Tibial nerve (tissue), 4 donors: ENCODE data around the gene CEP44. TPM values are rescaled to one million over a fixed set of nuclear protein-coding genes. Genes with fewer than 3 reads are reported as not detected.

Experiments used
- DNase-seq, 2 donors: peaks; one replicate each; pipeline ENCODE4 v3.0.0-alpha.2; 2019; ENCODE audit warnings: low spot score in 2 of 2
- H3K27ac ChIP-seq, 4 donors: fragments of 200-600 bp; sonication (generic) in 3 of 4; one replicate each; pipeline ENCODE4 v1.5.1; 2017 to 2019; ENCODE audit warnings: mild to moderate bottlenecking in 1 of 4
- H3K27me3 ChIP-seq, 2 donors: fragments of 200-600 bp; sonication (generic) in 1 of 2; one replicate each; pipeline versions ENCODE4 v1.5.1 to v1.6.0; 2017 to 2019
- H3K36me3 ChIP-seq, 3 donors: fragments of 200-600 bp; sonication (generic); one replicate each; pipeline ENCODE4 v1.5.1; 2018 to 2019
- H3K4me1 ChIP-seq, 4 donors: fragments of 200-600 bp; sonication (generic) in 3 of 4; one replicate each; pipeline ENCODE4 v1.5.1; 2017 to 2019
- H3K4me3 ChIP-seq, 4 donors: fragments of 200-600 bp; sonication (generic) in 3 of 4; one replicate each; pipeline ENCODE4 v1.5.1; 2017 to 2019; ENCODE audit warnings: mild to moderate bottlenecking in 1 of 4, moderate library complexity in 1 of 4
- H3K9me3 ChIP-seq, 4 donors: fragments of 200-600 bp; sonication (generic) in 3 of 4; one replicate each; pipeline ENCODE4 v1.5.1; 2017 to 2019
- CTCF ChIP-seq, 5 experiments: fragments of 200-600 bp in 3 of 5; fragments of 450-650 bp in 2 of 5; sonication (generic) in 3 of 5; IDR thresholded peaks; one replicate each; pipeline ENCODE4 v1.5.1; 2016 to 2019; ENCODE audit warnings: antibody characterized with exemption in 5 of 5, mild to moderate bottlenecking in 3 of 5, moderate library complexity in 2 of 5
- EP300 ChIP-seq, 2 donors: sonication (generic); formaldehyde crosslinking; IDR thresholded peaks; one replicate each; pipeline ENCODE4 v1.6.1; 2017; ENCODE audit warnings: antibody characterized with exemption in 2 of 2, mild to moderate bottlenecking in 1 of 2
- POLR2A ChIP-seq, 2 donors: fragments of 450-650 bp; IDR thresholded peaks; one replicate each; pipeline ENCODE4 v1.6.1; 2017; ENCODE audit warnings: antibody characterized with exemption in 2 of 2, mild to moderate bottlenecking in 2 of 2, moderate library complexity in 2 of 2
- WGBS, 2 donors: methylation state at CpG; one replicate each; pipeline ENCODE4 v1.1.5; 2018; 5-methylcytosine and 5-hydroxymethylcytosine counted together
- total RNA-seq, 4 donors: library from RNA; depleted of rRNA; stranded (reverse); fragments of >200 nt; gene quantifications; one replicate each; pipeline ENCODE4 v1.1.0, GENCODE V29; 2016

The CEP44 gene
- total RNA-seq, 4 donors from 2014 or later, result 16.7 to 27.4 (median 21.5) TPM

DNA sequence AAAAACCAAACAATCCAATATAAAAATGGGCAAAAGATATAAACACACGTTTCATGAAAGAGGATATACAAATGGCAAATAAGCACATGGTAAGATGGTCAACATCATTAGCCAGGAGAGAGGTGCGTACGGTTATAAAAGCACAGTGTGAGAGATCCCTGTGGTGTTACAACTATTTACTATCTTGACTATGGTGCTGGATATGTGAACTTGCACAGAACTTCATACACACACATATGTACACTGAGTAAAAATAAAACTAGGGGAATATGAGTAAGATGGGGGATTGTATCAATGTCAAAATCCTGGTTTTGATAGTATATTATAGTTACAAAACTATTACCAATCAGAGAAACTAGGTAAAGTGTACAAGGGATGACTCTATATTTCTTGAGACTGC lies 8.6 kb upstream of the CEP44 start:
- TF ChIP-seq CTCF (IDR thresholded peaks at IDR 0.05) (no peak), POLR2A (IDR thresholded peaks at IDR 0.05) (no peak), EP300 (IDR thresholded peaks at IDR 0.05) (no peak)
- DNase-seq, result no peak
- Histone ChIP-seq H3K4me1 (peaks cover 0 to 19% (median 0%) of the 10 kb centered on the region in 4 donors), H3K27me3 (no peaks in the 10 kb centered on the region), H3K36me3 (no peaks in the 10 kb centered on the region), H3K4me3 (no peak overlapping the region), H3K9me3 (peaks cover 0 to 7% (median 3%) of the 10 kb centered on the region in 4 donors), H3K27ac (no peak overlapping the region)
- WGBS, 2 donors, result 73 to 77% methylated on average over 3 of the region's 3 CpGs

DNA sequence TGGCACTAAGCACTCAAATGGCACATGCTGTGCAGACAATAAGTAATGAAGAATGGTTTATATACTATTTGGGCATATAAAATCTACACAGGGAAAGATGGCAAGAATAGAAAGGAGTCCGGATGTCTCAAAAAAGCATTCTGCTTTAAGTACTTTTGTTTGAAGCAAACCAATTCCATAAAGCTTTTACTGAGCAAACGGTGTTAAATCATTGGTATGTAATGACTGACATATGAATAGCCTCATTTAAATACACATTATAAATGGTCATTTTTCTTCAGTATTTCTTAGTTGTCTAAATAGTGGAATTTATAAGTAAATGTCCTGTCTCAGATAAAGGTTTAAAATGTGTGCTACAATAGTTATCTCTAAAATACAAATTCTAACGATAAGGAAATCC lies 6.3 kb upstream of the CEP44 start:
- DNase-seq, result no peak
- Histone ChIP-seq H3K27ac (no peak overlapping the region), H3K9me3 (peaks cover 0 to 7% (median 3%) of the 10 kb centered on the region in 4 donors), H3K36me3 (no peaks in the 10 kb centered on the region), H3K4me1 (peaks cover 0 to 34% (median 7%) of the 10 kb centered on the region in 4 donors), H3K4me3 (no peak overlapping the region), H3K27me3 (no peaks in the 10 kb centered on the region)
- TF ChIP-seq POLR2A (IDR thresholded peaks at IDR 0.05) (no peak), CTCF (IDR thresholded peaks at IDR 0.05) (no peak), EP300 (IDR thresholded peaks at IDR 0.05) (no peak)
- 44 to 51% methylated on average over 3 of the region's 3 CpGs for WGBS, 2 donors

- no peak for DNase-seq
- Histone ChIP-seq H3K27ac (no peak overlapping the region), H3K27me3 (no peaks in the 10 kb centered on the region), H3K4me3 (no peak overlapping the region), H3K9me3 (peaks cover 0 to 7% (median 3%) of the 10 kb centered on the region in 4 donors), H3K36me3 (no peaks in the 10 kb centered on the region), H3K4me1 (peaks cover 0 to 36% (median 8%) of the 10 kb centered on the region in 4 donors)
- TF ChIP-seq CTCF (IDR thresholded peaks at IDR 0.05) (no peak), POLR2A (IDR thresholded peaks at IDR 0.05) (no peak), EP300 (IDR thresholded peaks at IDR 0.05) (no peak)
Observed at GRCh38 chr4:174278467-174278866, 5.2 kb upstream of the CEP44 start.

DNA sequence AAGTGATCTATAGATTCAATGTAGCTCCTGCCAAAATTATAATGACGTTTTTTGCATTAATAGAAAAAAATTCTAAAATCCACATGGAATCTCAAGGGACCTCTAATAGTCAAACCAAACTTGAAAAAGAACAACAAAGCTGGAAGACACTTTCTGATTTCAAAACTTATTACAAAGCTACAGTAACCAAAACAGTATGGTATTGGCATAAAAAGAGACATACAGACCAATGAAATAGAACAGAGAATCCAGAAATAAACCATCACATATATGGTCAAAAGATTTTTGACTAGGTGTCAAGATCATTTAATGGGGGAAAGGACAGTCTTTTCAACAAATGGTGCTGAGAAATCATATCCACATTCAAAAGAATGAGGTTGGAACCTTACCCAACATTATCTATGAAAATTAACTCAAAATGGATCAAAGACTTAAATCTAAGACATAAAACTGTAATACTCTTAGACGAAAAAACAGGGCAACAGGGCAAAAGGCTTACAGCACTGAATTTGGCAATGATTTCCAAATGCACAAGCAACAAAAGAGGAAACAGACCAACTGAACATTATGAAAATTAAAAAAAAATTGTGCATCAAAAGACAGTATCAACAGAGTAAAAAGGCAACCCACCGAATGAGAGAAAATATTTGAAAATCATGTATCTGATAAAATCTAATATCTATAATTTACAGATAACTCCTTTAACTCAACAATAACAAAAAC lies 4.1 kb upstream of the CEP44 start:
- H3K4me3 ChIP-seq, result no peak overlapping the region
- TF ChIP-seq CTCF (IDR thresholded peaks at IDR 0.05) (no peak), POLR2A (IDR thresholded peaks at IDR 0.05) (no peak), EP300 (IDR thresholded peaks at IDR 0.05) (no peak)
- H3K36me3 ChIP-seq, result no peaks in the 10 kb centered on the region
- 84 to 88% methylated on average over 3 of the region's 3 CpGs for WGBS, 2 donors
- DNase-seq, result no peak
- H3K27me3 ChIP-seq, result no peaks in the 10 kb centered on the region
- H3K27ac ChIP-seq, result no peak overlapping the region
- H3K9me3 ChIP-seq, result peaks cover 0 to 7% (median 3%) of the 10 kb centered on the region in 4 donors
- peaks cover 0 to 40% (median 10%) of the 10 kb centered on the region in 4 donors for H3K4me1 ChIP-seq

DNA sequence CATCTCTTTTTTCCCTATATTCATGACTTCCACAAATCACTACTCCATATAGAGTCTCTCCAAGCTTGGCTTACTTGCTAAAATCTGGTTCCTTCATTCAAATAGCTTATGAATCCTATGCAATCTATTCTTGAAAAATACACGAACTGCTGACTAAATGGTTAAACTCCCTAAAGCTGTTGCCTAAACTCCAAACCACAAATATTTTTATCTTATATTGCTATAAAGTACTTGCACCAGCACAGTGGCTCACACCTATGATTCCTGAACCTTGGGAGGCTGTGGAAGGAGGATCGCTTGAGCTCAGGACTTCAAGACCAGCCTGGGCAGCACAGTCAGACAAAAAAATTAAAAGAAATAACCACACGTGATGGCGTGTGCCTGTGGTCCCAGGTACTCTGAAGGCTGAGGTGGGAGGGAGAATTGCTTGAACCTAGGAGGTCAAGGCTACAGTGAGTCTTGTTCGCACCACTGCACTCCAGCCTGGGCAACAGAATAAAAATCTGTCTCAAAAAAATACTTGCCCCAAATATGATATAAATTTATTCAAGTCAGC lies 2.5 kb upstream of the CEP44 start:
- 76 to 87% methylated on average over 5 of the region's 5 CpGs for WGBS, 2 donors
- H3K9me3 ChIP-seq, result peaks cover 0 to 7% (median 3%) of the 10 kb centered on the region in 4 donors
- no peaks in the 10 kb centered on the region for H3K27me3 ChIP-seq
- H3K27ac ChIP-seq, result no peak overlapping the region
- peaks cover 0 to 52% (median 17%) of the 10 kb centered on the region in 4 donors for H3K4me1 ChIP-seq
- H3K36me3 ChIP-seq, result no peaks in the 10 kb centered on the region
- DNase-seq, result no peak
- TF ChIP-seq POLR2A (IDR thresholded peaks at IDR 0.05) (no peak), CTCF (IDR thresholded peaks at IDR 0.05) (no peak), EP300 (IDR thresholded peaks at IDR 0.05) (no peak)
- H3K4me3 ChIP-seq, result no peak overlapping the region
